Esophagus muscularis mucosa (tissue), 4 donors: ENCODE results near the gene RPH3AL. TPM values are rescaled to one million over a fixed set of nuclear protein-coding genes. Genes with fewer than 3 reads are reported as not detected.

Experiments
- DNase-seq: peaks from one replicate; pipeline ENCODE4 v3.0.0-alpha.2; 2017; ENCODE audit errors: extremely low spot score
- H3K27ac ChIP-seq, 4 donors: fragments of 200-600 bp; sonication (generic); replicated peaks in 1 of 4; 1 replicate in 3 of 4; 2 replicates in 1 of 4; pipeline ENCODE4 v1.5.1; 2016 to 2019; ENCODE audit warnings: mild to moderate bottlenecking in 1 of 4
- H3K27me3 ChIP-seq, 4 donors: fragments of 200-600 bp; sonication (generic); one replicate each; pipeline versions ENCODE4 v1.5.1 to v1.6.0; 2016 to 2019
- H3K36me3 ChIP-seq, 4 donors: fragments of 200-600 bp; sonication (generic); one replicate each; pipeline ENCODE4 v1.5.1; 2016 to 2019
- H3K4me1 ChIP-seq, 4 donors: fragments of 200-600 bp; sonication (generic); one replicate each; pipeline ENCODE4 v1.5.1; 2016 to 2019
- H3K4me3 ChIP-seq, 4 donors: fragments of 200-600 bp; sonication (generic); 1 replicate in 2 of 4; 2 replicates in 2 of 4; pipeline ENCODE4 v1.5.1; 2016 to 2019; ENCODE audit warnings: mild to moderate bottlenecking in 4 of 4, moderate library complexity in 1 of 4
- H3K9me3 ChIP-seq, 4 donors: fragments of 200-600 bp; sonication (generic); 1 replicate in 3 of 4; 2 replicates in 1 of 4; pipeline ENCODE4 v1.5.1; 2016 to 2019
- EP300 ChIP-seq: sonication (generic); formaldehyde crosslinking; IDR thresholded peaks from one replicate; pipeline ENCODE4 v1.6.1; 2017; ENCODE audit warnings: antibody characterized with exemption
- POLR2A ChIP-seq: fragments of 450-650 bp; IDR thresholded peaks from one replicate; pipeline ENCODE4 v1.6.1; 2017; ENCODE audit warnings: antibody characterized with exemption, moderate library complexity, mild to moderate bottlenecking, low read depth
- POLR2AphosphoS5 ChIP-seq, 2 donors: sonication (generic); formaldehyde crosslinking; IDR thresholded peaks; one replicate each; pipeline ENCODE4 v1.6.1; 2017; ENCODE audit warnings: antibody characterized with exemption in 2 of 2
- WGBS: methylation state at CpG from one replicate; pipeline ENCODE4 v1.1.5; 2018; 5-methylcytosine and 5-hydroxymethylcytosine counted together
- intact Hi-C: fragments of 100-400 bp; cut with DNase I; formaldehyde crosslinking; loops from one replicate; pipeline ENCODE4 v1.15.1; 2023
- total RNA-seq, 4 donors: library from RNA; depleted of rRNA; stranded (reverse); fragments of >200 nt; gene quantifications; one replicate each; pipeline versions ENCODE4 v1.1.0 to v1.2.1, GENCODE V29; 2016
- TF ChIP-seq, protein P1 (sequence below), 3 experiments: fragments of 200-600 bp in 2 of 3; fragments of 450-650 bp in 1 of 3; sonication (generic) in 2 of 3; IDR thresholded peaks; one replicate each; pipeline ENCODE4 v1.5.1; 2017 to 2019; ENCODE audit warnings: antibody characterized with exemption in 3 of 3, mild to moderate bottlenecking in 2 of 3, moderate library complexity in 1 of 3

RPH3AL gene
- total RNA-seq, 4 donors from 2014 or later: 8.7 to 21.0 (median 14.8) TPM

DNA sequence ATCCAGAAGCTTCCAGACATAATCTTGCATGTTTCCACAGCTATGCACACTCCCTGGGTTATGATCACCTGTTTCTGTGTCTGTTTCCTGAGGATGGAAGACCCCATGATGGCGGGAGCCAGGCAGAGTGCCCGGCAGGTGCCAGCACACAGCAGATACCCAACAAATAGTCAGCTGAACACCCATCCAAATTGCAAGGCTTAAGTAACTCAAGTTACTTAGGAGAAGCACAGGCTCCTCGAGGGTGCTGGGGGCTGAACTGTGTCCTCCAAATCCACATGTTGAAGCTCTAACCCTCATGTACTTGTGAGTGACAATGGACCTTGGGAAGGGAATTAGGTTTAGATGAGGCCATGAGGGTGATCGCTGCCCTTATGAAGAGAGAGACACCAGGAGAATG, 91.7 kb downstream of the RPH3AL start:
- Histone ChIP-seq H3K27ac (peak overlapping the region in 3 of 4 donors; percentile 40 to 51 (median 45)), H3K36me3 (peaks cover 0 to 8% (median 0%) of the 10 kb centered on the region in 4 donors), H3K4me3 (no peak overlapping the region), H3K4me1 (peaks cover 3 to 30% (median 9%) of the 10 kb centered on the region in 4 donors), H3K9me3 (no peaks in the 10 kb centered on the region), H3K27me3 (peaks cover 0 to 10% (median 0%) of the 10 kb centered on the region in 4 donors)
- TF ChIP-seq, protein P1, sequence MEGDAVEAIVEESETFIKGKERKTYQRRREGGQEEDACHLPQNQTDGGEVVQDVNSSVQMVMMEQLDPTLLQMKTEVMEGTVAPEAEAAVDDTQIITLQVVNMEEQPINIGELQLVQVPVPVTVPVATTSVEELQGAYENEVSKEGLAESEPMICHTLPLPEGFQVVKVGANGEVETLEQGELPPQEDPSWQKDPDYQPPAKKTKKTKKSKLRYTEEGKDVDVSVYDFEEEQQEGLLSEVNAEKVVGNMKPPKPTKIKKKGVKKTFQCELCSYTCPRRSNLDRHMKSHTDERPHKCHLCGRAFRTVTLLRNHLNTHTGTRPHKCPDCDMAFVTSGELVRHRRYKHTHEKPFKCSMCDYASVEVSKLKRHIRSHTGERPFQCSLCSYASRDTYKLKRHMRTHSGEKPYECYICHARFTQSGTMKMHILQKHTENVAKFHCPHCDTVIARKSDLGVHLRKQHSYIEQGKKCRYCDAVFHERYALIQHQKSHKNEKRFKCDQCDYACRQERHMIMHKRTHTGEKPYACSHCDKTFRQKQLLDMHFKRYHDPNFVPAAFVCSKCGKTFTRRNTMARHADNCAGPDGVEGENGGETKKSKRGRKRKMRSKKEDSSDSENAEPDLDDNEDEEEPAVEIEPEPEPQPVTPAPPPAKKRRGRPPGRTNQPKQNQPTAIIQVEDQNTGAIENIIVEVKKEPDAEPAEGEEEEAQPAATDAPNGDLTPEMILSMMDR (IDR thresholded peaks at IDR 0.05): no peak
- TF ChIP-seq POLR2A: no peak
- TF ChIP-seq EP300: no peak
- TF ChIP-seq POLR2AphosphoS5 (IDR thresholded peaks at IDR 0.05): no peak
- intact Hi-C loops: no loop called here
- DNase-seq: no peak
- 67% methylated on average over 4 of the region's 4 CpGs for WGBS

DNA sequence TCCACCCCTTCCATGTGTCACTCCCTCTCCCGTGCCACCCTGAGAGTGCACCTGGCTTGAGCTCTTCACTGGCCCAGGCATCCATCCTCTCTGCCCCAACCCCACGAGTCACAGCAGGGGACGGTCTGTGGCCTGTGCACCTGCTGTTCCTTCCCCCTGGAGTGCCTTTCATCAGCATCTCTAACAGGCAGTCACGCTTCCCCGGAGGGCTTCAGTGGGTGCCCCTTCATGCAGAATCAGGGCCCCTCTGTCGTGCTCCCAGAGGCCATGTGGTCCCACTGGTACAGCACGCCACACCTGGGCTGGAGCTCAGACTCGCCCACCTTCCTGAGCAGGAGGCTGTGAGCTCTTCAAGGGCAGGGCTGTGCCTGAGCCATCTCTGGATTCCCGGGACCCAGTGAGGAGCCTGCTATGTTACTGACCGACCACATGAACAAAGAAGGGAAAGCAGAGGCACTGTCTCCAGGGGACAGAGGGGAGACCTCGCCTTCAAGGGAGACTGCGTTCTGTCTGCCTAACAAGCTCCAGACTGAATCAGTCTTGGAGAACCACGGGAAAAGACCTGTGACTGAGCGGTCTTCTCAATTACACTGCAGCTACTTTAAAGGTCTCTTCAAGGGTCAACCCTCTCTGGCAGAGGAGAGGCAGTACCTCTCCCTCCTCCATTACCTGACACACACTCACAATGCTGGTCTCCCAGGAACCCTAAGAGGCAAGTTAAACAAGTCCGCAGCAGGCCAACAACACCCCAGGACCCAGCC, 92.4 kb downstream of the RPH3AL start:
- WGBS: 67% methylated on average over 14 of the region's 15 CpGs
- intact Hi-C loops: no loop called here
- Histone ChIP-seq H3K9me3 (no peaks in the 10 kb centered on the region), H3K4me3 (no peak overlapping the region), H3K4me1 (peaks cover 0 to 23% (median 5%) of the 10 kb centered on the region in 4 donors), H3K27me3 (peaks cover 0 to 10% (median 0%) of the 10 kb centered on the region in 4 donors), H3K36me3 (peaks cover 0 to 8% (median 0%) of the 10 kb centered on the region in 4 donors), H3K27ac (peak overlapping the region in 3 of 4 donors; percentile 40 to 51 (median 45))
- no peak for DNase-seq
- no peak for TF ChIP-seq POLR2A
- TF ChIP-seq POLR2AphosphoS5 (IDR thresholded peaks at IDR 0.05): no peak
- TF ChIP-seq, protein P1 (IDR thresholded peaks at IDR 0.05): no peak
- no peak for TF ChIP-seq EP300

DNA sequence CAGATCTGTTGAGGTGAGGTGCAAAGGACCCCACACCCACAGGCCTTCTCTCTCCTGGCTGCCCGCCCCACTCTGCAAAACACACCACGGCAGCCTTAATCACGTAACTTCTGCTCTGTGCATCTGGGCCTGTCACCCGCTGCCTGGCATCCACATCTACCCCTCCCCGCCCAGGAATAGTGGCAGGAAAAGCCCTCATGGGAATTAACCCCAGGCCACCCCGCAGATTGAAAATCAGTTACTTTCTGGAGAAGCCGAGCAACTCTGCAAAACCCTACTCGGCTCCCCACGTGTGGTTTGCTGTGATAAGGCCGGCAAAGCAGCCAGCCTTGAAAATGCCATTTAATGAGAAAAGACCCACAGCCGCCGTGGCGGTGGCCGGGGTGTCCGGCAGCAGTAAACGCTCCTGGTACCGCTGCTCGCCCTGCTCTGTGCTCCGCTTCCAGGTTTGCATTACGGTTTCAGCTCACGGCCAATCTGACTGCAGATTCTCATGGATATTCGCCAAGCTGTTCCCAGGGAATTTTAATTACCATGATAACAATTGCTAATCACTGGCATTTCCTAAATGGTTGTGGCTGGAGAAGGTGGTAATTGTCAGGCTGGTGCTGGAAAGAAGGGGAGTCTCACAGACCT, 93.1 kb downstream of the RPH3AL start:
- Histone ChIP-seq H3K9me3 (no peaks in the 10 kb centered on the region), H3K4me3 (no peak overlapping the region), H3K27ac (peak overlapping the region in 2 of 4 donors; percentile 33 to 40), H3K36me3 (peaks cover 0 to 8% (median 0%) of the 10 kb centered on the region in 4 donors), H3K4me1 (peaks cover 0 to 22% (median 5%) of the 10 kb centered on the region in 4 donors), H3K27me3 (peaks cover 0 to 10% (median 0%) of the 10 kb centered on the region in 4 donors)
- WGBS: 72% methylated on average over 22 of the region's 22 CpGs
- DNase-seq: no peak
- TF ChIP-seq EP300: no peak
- no peak for TF ChIP-seq POLR2A
- TF ChIP-seq, protein P1 (IDR thresholded peaks at IDR 0.05): no peak
- no peak for TF ChIP-seq POLR2AphosphoS5 (IDR thresholded peaks at IDR 0.05)
- intact Hi-C loops: no loop called here

DNA sequence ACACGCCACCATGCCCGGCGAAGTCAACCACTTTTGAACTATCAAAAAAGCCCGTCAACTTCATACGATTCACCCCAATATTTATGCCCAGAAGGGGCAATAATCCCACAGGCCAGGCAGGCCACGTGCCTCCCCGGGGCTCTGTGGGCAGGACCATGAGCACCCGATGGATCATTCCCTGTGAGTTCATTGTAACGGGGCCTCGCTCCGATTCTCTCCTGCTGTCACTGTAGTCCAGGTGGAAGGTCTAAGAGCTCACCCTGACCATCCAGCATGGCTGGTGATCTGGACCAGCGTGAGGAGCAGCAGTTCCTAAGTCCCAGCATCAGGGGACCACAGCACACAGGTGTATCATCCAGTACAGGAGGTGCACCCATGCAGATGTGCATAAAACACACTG, 93.7 kb downstream of the RPH3AL start:
- Histone ChIP-seq H3K27ac (peak overlapping the region in 1 of 4 donors; percentile 40), H3K4me1 (peaks cover 0 to 22% (median 5%) of the 10 kb centered on the region in 4 donors), H3K36me3 (peaks cover 0 to 7% (median 0%) of the 10 kb centered on the region in 4 donors), H3K27me3 (peaks cover 0 to 10% (median 0%) of the 10 kb centered on the region in 4 donors), H3K9me3 (no peaks in the 10 kb centered on the region), H3K4me3 (no peak overlapping the region)
- 97% methylated on average over 10 of the region's 12 CpGs for WGBS
- intact Hi-C loops: no loop called here
- no peak for TF ChIP-seq POLR2AphosphoS5 (IDR thresholded peaks at IDR 0.05)
- no peak for TF ChIP-seq POLR2A
- TF ChIP-seq, protein P1 (IDR thresholded peaks at IDR 0.05): no peak
- no peak for TF ChIP-seq EP300
- DNase-seq: no peak
